Right atrium auricular region (tissue), 2 donors: ENCODE measurements around the gene ENC1. TPM values are rescaled to one million over a fixed set of nuclear protein-coding genes. Genes with fewer than 3 reads are reported as not detected.

ENCODE experiments used
- DNase-seq: peaks from one replicate; pipeline ENCODE4 v3.0.0-alpha.2; 2019; ENCODE audit warnings: low spot score
- H3K27ac ChIP-seq, 2 donors: fragments of 200-600 bp; sonication (generic); 1 replicate in 1 of 2; 2 replicates in 1 of 2; pipeline ENCODE4 v1.5.1; 2016 to 2019
- H3K27me3 ChIP-seq, 2 donors: fragments of 200-600 bp; sonication (generic); one replicate each; pipeline versions ENCODE4 v1.5.1 to v1.6.0; 2017 to 2019
- H3K36me3 ChIP-seq: fragments of 200-600 bp; sonication (generic); one replicate; pipeline ENCODE4 v1.5.1; 2016
- H3K4me1 ChIP-seq, 2 donors: fragments of 200-600 bp; sonication (generic); one replicate each; pipeline versions ENCODE4 v1.5.1 to v1.6.0; 2017 to 2019
- H3K4me3 ChIP-seq, 2 donors: fragments of 200-600 bp; sonication (generic); 1 replicate in 1 of 2; 2 replicates in 1 of 2; pipeline ENCODE4 v1.5.1; 2017 to 2019; ENCODE audit warnings: mild to moderate bottlenecking in 1 of 2, moderate library complexity in 1 of 2
- H3K9me3 ChIP-seq, 2 donors: fragments of 200-600 bp; sonication (generic); one replicate each; pipeline ENCODE4 v1.5.1; 2019
- total RNA-seq, 2 donors: library from RNA; depleted of rRNA; stranded (reverse); fragments of >200 nt; gene quantifications; one replicate each; pipeline ENCODE4 v1.1.0, GENCODE V29; 2016
- TF ChIP-seq, protein P1 (sequence below), 2 donors: fragments of 200-600 bp; sonication (generic); IDR thresholded peaks; one replicate each; pipeline ENCODE4 v1.5.1; 2019; ENCODE audit warnings: antibody characterized with exemption in 2 of 2

ENC1 gene
- total RNA-seq, 2 donors from 2014 or later, result 5.0 to 18.5 TPM

DNA sequence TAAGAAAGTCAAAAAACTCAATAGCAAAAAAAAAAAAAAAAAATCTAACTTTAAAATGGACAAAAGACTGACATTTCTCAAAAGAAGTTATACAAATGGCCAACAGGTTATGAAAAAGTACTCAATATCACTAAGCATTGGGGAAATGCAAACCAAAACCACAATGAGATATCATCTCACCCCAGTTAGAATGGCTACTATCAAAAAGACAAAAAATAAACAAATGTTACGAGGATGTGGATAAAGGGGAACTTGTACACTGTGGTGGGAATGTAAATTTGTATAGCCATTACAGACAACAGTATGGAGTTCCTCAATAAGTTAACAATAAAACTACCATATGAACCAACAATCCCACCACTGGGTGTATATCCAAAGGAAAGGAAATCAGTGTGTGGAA, 37.2 kb downstream of the ENC1 start:
- Histone ChIP-seq H3K36me3 (no peaks in the 10 kb centered on the region), H3K27ac (no peak overlapping the region), H3K27me3 (no peaks in the 10 kb centered on the region), H3K4me1 (no peaks in the 10 kb centered on the region), H3K4me3 (no peak overlapping the region), H3K9me3 (no peaks in the 10 kb centered on the region)
- no peak for DNase-seq
- TF ChIP-seq, protein P1, sequence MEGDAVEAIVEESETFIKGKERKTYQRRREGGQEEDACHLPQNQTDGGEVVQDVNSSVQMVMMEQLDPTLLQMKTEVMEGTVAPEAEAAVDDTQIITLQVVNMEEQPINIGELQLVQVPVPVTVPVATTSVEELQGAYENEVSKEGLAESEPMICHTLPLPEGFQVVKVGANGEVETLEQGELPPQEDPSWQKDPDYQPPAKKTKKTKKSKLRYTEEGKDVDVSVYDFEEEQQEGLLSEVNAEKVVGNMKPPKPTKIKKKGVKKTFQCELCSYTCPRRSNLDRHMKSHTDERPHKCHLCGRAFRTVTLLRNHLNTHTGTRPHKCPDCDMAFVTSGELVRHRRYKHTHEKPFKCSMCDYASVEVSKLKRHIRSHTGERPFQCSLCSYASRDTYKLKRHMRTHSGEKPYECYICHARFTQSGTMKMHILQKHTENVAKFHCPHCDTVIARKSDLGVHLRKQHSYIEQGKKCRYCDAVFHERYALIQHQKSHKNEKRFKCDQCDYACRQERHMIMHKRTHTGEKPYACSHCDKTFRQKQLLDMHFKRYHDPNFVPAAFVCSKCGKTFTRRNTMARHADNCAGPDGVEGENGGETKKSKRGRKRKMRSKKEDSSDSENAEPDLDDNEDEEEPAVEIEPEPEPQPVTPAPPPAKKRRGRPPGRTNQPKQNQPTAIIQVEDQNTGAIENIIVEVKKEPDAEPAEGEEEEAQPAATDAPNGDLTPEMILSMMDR (IDR thresholded peaks at IDR 0.05), result no peak

DNA sequence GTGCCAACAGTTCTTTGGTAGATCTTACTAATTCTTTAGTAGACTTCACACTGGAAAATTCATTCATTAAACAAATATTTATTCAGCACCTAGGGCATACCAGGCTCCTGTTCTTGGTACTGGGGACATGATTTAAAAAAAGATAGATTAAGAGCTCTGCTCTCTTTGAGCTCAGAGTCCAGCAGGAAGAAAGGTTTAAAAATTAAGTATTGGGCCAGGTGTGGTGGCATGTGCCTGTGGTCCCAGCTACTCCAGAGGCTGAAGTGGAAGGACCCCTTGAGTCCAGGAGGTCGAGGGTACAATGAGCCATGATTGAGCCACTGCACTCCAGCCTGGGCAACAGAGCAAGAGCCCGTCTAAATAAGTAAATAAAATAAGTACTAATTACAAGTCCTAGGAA, 41.4 kb downstream of the ENC1 start:
- TF ChIP-seq, protein P1 (IDR thresholded peaks at IDR 0.05), result no peak
- H3K9me3 ChIP-seq, result no peaks in the 10 kb centered on the region
- no peaks in the 10 kb centered on the region for H3K27me3 ChIP-seq
- H3K27ac ChIP-seq, result no peak overlapping the region
- no peaks in the 10 kb centered on the region for H3K36me3 ChIP-seq
- H3K4me1 ChIP-seq, result peaks cover 0 to 13% of the 10 kb centered on the region in 2 donors
- DNase-seq, result no peak
- no peak overlapping the region for H3K4me3 ChIP-seq

DNA sequence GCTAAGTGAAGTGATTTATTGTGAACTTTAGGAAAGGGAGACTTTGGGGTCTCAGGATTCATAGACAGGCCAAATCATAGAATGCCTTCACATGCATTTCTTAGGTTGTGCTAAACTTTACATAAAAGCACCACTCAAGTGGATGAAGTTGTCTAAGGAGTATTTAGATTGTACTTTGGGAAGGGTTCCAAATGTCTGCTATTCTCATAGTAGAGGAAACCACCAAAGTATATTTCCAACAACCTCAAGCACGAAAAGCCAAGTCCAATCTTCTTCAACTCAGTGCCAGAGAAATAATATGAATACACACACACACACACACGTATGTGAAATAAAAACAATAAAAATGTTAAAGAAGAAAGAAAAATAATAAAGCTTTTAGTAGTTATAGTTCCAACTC, 41.8 kb downstream of the ENC1 start:
- peaks cover 0 to 13% of the 10 kb centered on the region in 2 donors for H3K4me1 ChIP-seq
- TF ChIP-seq, protein P1 (IDR thresholded peaks at IDR 0.05), result no peak
- no peaks in the 10 kb centered on the region for H3K36me3 ChIP-seq
- no peak overlapping the region for H3K4me3 ChIP-seq
- H3K27ac ChIP-seq, result no peak overlapping the region
- no peak for DNase-seq
- H3K9me3 ChIP-seq, result no peaks in the 10 kb centered on the region
- H3K27me3 ChIP-seq, result no peaks in the 10 kb centered on the region

DNA sequence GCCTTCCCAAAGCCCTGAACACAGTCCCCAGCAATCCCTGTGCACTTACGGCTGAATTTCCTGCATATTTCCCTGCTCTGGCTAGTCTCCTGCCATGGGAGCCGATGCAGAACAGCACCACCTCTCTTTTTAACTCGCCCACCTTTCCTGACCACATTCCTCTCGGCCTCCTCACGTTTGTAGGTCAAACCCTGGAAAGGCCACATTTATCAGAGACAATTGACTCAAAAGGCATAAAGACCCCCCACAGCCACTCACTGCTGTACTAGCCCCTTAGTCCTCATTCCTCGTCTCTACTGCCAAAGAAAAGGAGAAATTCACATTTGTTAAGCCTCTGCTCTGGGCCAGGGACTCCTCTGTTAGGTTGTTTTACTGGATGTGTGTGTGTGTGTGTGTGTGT, 43.6 kb downstream of the ENC1 start:
- Histone ChIP-seq H3K36me3 (no peaks in the 10 kb centered on the region), H3K27me3 (no peaks in the 10 kb centered on the region), H3K27ac (no peak overlapping the region), H3K9me3 (no peaks in the 10 kb centered on the region), H3K4me1 (peaks cover 0 to 13% of the 10 kb centered on the region in 2 donors), H3K4me3 (no peak overlapping the region)
- TF ChIP-seq, protein P1 (IDR thresholded peaks at IDR 0.05), result no peak
- DNase-seq, result no peak

DNA sequence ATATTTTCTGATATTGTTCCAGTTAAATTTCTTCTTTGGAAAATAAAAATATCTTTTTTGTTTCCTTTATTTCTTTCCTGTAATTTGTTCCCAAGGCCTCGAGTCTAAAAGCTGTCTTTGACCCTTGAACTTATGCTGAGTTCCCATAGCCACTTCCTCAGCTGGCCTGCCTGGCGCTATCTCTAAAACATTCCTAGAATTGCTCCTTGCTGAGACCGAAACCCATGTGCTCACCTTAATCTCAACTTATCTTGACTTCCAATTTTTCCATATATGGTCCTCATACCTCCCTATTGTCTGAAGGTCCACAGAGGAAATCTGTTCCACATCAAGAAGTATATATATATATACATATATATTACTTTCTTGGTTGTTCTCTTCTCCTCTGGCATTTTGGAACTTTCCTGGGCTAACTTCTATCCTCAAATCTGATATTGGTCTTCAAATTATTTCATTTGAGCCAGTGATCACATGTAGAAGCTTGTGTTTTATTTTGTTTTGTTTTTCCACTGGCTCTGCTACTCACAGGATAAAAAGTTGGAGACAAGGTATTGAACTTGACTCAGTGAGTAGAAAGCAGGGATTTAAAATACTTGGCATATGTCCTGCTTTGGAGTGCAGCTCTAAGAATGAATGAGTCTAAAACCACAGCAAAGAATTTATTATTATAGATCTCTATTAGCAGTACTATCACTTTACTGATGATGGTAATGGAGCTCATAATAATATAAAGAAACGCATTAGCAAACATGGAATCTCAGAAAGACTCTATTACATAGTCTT, 45.2 kb downstream of the ENC1 start:
- Histone ChIP-seq H3K27ac (no peak overlapping the region), H3K4me3 (no peak overlapping the region), H3K36me3 (no peaks in the 10 kb centered on the region), H3K27me3 (no peaks in the 10 kb centered on the region), H3K9me3 (no peaks in the 10 kb centered on the region), H3K4me1 (peaks cover 0 to 13% of the 10 kb centered on the region in 2 donors)
- DNase-seq, result no peak
- TF ChIP-seq, protein P1 (IDR thresholded peaks at IDR 0.05), result no peak
